Measurements from ENCODE around the gene CNN1.

The CNN1 gene

GRCh38 chr19:11534538-11534937, 4.1 kb upstream of the CNN1 start:
- no peak for DNase-seq (ENCODE audit: low read depth in 2 of 3, low spot score in 1 of 3)

GRCh38 chr19:11534948-11535347, 3.7 kb upstream of the CNN1 start:
- no peak for DNase-seq (ENCODE audit: low read depth in 2 of 3, low spot score in 1 of 3)

GRCh38 chr19:11535792-11536595, 2.7 kb upstream of the CNN1 start:
- peak; percentile 80 to 89 (median 88) for DNase-seq (ENCODE audit: low read depth in 2 of 3, low spot score in 1 of 3)

- DNase-seq (ENCODE audit: low read depth in 2 of 3, low spot score in 1 of 3), result no peak
These were observed 1.1 kb downstream of the CNN1 start for GRCh38 chr19:11539495-11540365.

- DNase-seq (ENCODE audit: low read depth in 2 of 3, low spot score in 1 of 3), result no peak
These were observed 2.0 kb downstream of the CNN1 start for GRCh38 chr19:11540645-11541044.

GRCh38 chr19:11541238-11541637, 2.6 kb downstream of the CNN1 start:
- no peak for DNase-seq (ENCODE audit: low read depth in 2 of 3, low spot score in 1 of 3)

- DNase-seq (ENCODE audit: low read depth in 2 of 3, low spot score in 1 of 3), result no peak
These were observed 9.5 kb downstream of the CNN1 start for GRCh38 chr19:11547929-11548700.

- no peak for DNase-seq (ENCODE audit: low read depth in 2 of 3, low spot score in 1 of 3)
These were observed 10.8 kb downstream of the CNN1 start for GRCh38 chr19:11549386-11549953.

GRCh38 chr19:11550265-11550664, 11.6 kb downstream of the CNN1 start:
- DNase-seq (ENCODE audit: low read depth in 2 of 3, low spot score in 1 of 3), result no peak

- no peak for DNase-seq (ENCODE audit: low read depth in 2 of 3, low spot score in 1 of 3)
These were observed 13.1 kb downstream of the CNN1 start for GRCh38 chr19:11551603-11552235.

GRCh38 chr19:11552666-11553372, 14.2 kb downstream of the CNN1 start:
- DNase-seq (ENCODE audit: low read depth in 2 of 3, low spot score in 1 of 3), result no peak

- no peak for DNase-seq (ENCODE audit: low read depth in 2 of 3, low spot score in 1 of 3)
These were observed 15.5 kb downstream of the CNN1 start for GRCh38 chr19:11554160-11554559.

- DNase-seq (ENCODE audit: low read depth in 2 of 3, low spot score in 1 of 3), result no peak
These were observed 16.6 kb downstream of the CNN1 start for GRCh38 chr19:11555246-11555645.

- no peak for DNase-seq (ENCODE audit: low read depth in 2 of 3, low spot score in 1 of 3)
These were observed 18.2 kb downstream of the CNN1 start for GRCh38 chr19:11556634-11557420.

GRCh38 chr19:11558881-11559828, 20.5 kb downstream of the CNN1 start, which contains the start of gene ELOF1:
Gene ELOF1 (minus strand): TSS chr19:11559230. CDS start chr19:11554347, 4,883 bp downstream.
- peak; percentile 89 to 97 (median 97) for DNase-seq (ENCODE audit: low read depth in 2 of 3, low spot score in 1 of 3)

- DNase-seq (ENCODE audit: low read depth in 2 of 3, low spot score in 1 of 3), result peak in 2 of 3 donors; percentile 40 to 70
These were observed 21.9 kb downstream of the CNN1 start for GRCh38 chr19:11560404-11561051.

GRCh38 chr19:11563532-11563931, 24.9 kb downstream of the CNN1 start:
- DNase-seq (ENCODE audit: low read depth in 2 of 3, low spot score in 1 of 3), result no peak
